ENCODE measurements around the gene MEPE. TPM values are rescaled to one million over a fixed set of nuclear protein-coding genes. Genes with fewer than 3 reads are reported as not detected.

The MEPE gene
- total RNA-seq, 1 experiment from 2014 or later = not detected

- Mint-ChIP-seq H3K9me3 (no peaks in the 10 kb centered on the region), H3K27ac (no peak overlapping the region), H3K27me3 (ENCODE audit: low read depth) (no peaks in the 10 kb centered on the region), H3K4me1 (peaks cover 20% of the 10 kb centered on the region), H3K4me3 (no peak overlapping the region), H3K36me3 (no peaks in the 10 kb centered on the region)
- CTCF ChIA-PET = interaction anchor here (0.6 to 4.2 kb wide), 12 partner anchors 7 to 570 kb away, joined by 3 to 102 read pairs (median 8); no protein-coding TSS in a partner anchor
- DNase-seq (ENCODE audit: low spot score) (no peak), ATAC-seq (no peak)
- TF ChIP-seq NR2C2 (CRISPR knock-in tag; IDR thresholded peaks at IDR 0.05) = no peak
- TF ChIP-seq, protein P1, sequence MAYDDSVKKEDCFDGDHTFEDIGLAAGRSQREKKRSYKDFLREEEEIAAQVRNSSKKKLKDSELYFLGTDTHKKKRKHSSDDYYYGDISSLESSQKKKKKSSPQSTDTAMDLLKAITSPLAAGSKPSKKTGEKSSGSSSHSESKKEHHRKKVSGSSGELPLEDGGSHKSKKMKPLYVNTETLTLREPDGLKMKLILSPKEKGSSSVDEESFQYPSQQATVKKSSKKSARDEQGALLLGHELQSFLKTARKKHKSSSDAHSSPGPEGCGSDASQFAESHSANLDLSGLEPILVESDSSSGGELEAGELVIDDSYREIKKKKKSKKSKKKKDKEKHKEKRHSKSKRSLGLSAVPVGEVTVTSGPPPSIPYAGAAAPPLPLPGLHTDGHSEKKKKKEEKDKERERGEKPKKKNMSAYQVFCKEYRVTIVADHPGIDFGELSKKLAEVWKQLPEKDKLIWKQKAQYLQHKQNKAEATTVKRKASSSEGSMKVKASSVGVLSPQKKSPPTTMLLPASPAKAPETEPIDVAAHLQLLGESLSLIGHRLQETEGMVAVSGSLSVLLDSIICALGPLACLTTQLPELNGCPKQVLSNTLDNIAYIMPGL (CRISPR knock-in tag; IDR thresholded peaks at IDR 0.05) = no peak
- no peak for TF ChIP-seq ESRRA (CRISPR knock-in tag; IDR thresholded peaks at IDR 0.05; ENCODE audit: borderline replicate concordance)
- no peak for TF ChIP-seq SMAD3 (CRISPR knock-in tag; IDR thresholded peaks at IDR 0.05; ENCODE audit: borderline replicate concordance)
- TF ChIP-seq ZBTB21 (CRISPR knock-in tag; IDR thresholded peaks at IDR 0.05; ENCODE audit: borderline replicate concordance) = no peak
- TF ChIP-seq IRF2 (CRISPR knock-in tag; IDR thresholded peaks at IDR 0.05; ENCODE audit: borderline replicate concordance, low read depth) = no peak
- TF ChIP-seq JUN (CRISPR knock-in tag; IDR thresholded peaks at IDR 0.05) = no peak
- TF ChIP-seq FOXP1 (CRISPR knock-in tag; IDR thresholded peaks at IDR 0.05; ENCODE audit: borderline replicate concordance) = no peak
- no peak for TF ChIP-seq TCF7 (CRISPR knock-in tag; IDR thresholded peaks at IDR 0.05; ENCODE audit: low read depth)
- no peak for TF ChIP-seq JAZF1 (CRISPR knock-in tag; IDR thresholded peaks at IDR 0.05)
- no peak for TF ChIP-seq NFATC4 (CRISPR knock-in tag; IDR thresholded peaks at IDR 0.05)
- TF ChIP-seq, protein P2, sequence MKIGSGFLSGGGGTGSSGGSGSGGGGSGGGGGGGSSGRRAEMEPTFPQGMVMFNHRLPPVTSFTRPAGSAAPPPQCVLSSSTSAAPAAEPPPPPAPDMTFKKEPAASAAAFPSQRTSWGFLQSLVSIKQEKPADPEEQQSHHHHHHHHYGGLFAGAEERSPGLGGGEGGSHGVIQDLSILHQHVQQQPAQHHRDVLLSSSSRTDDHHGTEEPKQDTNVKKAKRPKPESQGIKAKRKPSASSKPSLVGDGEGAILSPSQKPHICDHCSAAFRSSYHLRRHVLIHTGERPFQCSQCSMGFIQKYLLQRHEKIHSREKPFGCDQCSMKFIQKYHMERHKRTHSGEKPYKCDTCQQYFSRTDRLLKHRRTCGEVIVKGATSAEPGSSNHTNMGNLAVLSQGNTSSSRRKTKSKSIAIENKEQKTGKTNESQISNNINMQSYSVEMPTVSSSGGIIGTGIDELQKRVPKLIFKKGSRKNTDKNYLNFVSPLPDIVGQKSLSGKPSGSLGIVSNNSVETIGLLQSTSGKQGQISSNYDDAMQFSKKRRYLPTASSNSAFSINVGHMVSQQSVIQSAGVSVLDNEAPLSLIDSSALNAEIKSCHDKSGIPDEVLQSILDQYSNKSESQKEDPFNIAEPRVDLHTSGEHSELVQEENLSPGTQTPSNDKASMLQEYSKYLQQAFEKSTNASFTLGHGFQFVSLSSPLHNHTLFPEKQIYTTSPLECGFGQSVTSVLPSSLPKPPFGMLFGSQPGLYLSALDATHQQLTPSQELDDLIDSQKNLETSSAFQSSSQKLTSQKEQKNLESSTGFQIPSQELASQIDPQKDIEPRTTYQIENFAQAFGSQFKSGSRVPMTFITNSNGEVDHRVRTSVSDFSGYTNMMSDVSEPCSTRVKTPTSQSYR (CRISPR knock-in tag; IDR thresholded peaks at IDR 0.05) = no peak
- TF ChIP-seq MXD4 (CRISPR knock-in tag; IDR thresholded peaks at IDR 0.05; ENCODE audit: borderline replicate concordance) = no peak
- TF ChIP-seq NR1H2 (CRISPR knock-in tag; IDR thresholded peaks at IDR 0.05) = no peak
- no peak for TF ChIP-seq MAX (CRISPR knock-in tag; IDR thresholded peaks at IDR 0.05)
- POLR2A ChIA-PET = no interaction called here
Measured at GRCh38 chr4:87840149-87840548, 7.4 kb downstream of the MEPE start.

DNA sequence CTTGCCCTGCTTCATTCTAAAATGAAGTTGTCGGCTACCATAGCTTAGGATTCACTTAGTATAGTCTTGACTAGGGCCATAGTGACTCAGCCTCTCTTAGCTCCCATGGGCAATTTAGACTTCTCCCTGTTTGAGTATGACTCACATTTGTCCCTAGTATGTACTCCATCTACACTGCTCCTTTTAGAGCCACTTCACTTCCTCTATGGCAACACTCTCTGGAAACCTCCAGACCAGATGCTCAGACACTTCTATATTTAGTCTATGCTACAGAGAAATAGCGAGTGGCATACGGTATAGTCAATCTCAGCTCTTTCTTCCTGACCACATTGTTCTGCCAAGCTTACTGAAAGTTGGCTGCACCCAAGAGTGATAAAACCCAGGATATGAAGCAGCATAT, 11.2 kb downstream of the MEPE start:
- no peak for ATAC-seq
- Mint-ChIP-seq H3K27me3 (ENCODE audit: low read depth) (no peaks in the 10 kb centered on the region; the same call in 1 of the 2 replicates), H3K9me3 (no peaks in the 10 kb centered on the region), H3K36me3 (no peaks in the 10 kb centered on the region), H3K4me3 (no peak overlapping the region), H3K4me1 (peaks cover 11% of the 10 kb centered on the region), H3K27ac (no peak overlapping the region)
- ChIA-PET POLR2A (no interaction called here), CTCF (interaction anchor here (1.7 kb wide), 1 partner anchor 300 kb away, joined by 8 read pairs; no protein-coding TSS in a partner anchor)
- DNase-seq (ENCODE audit: low spot score) = no peak
- no peak for TF ChIP-seq FOXP4 (CRISPR knock-in tag; IDR thresholded peaks at IDR 0.05)
- TF ChIP-seq E2F5 (CRISPR knock-in tag; IDR thresholded peaks at IDR 0.05) = no peak
- no peak for TF ChIP-seq ZBTB21 (CRISPR knock-in tag; IDR thresholded peaks at IDR 0.05; ENCODE audit: borderline replicate concordance)
- TF ChIP-seq ZBTB43 (CRISPR knock-in tag; IDR thresholded peaks at IDR 0.05) = no peak
- no peak for TF ChIP-seq CREM (CRISPR knock-in tag; IDR thresholded peaks at IDR 0.05)
- no peak for TF ChIP-seq ESRRA (CRISPR knock-in tag; IDR thresholded peaks at IDR 0.05; ENCODE audit: borderline replicate concordance)
- TF ChIP-seq SMAD4 (CRISPR knock-in tag; IDR thresholded peaks at IDR 0.05) = no peak
- TF ChIP-seq E2F1 (CRISPR knock-in tag; IDR thresholded peaks at IDR 0.05) = no peak

All from WTC11 (cell line).